K562 (cell line): ENCODE data around the gene ZNHIT2. TPM values are rescaled to one million over a fixed set of nuclear protein-coding genes. Genes with fewer than 3 reads are reported as not detected.
A peak's percentile ranks its signal among the peaks of the same experiment; 100 is the strongest.

Source experiments
- CBFA2T2 ChIP-seq: fragments of 450-650 bp; conservative IDR thresholded peaks from 2 replicates; pipeline ENCODE4 v1.6.1; 2017; ENCODE audit warnings: mild to moderate bottlenecking
- CBX5 ChIP-seq: IDR thresholded peaks from 2 replicates; pipeline ENCODE4 v1.6.1; 2014; ENCODE audit warnings: low read depth, borderline replicate concordance
- CHAMP1 ChIP-seq: fragments of 450-650 bp; IDR thresholded peaks from 2 replicates; pipeline ENCODE4 v1.6.1; 2016; ENCODE audit warnings: mild to moderate bottlenecking
- CREM ChIP-seq: IDR thresholded peaks from 2 replicates; pipeline ENCODE4 v1.6.1; 2014; ENCODE audit warnings: antibody characterized with exemption, low read depth
- KLF6 ChIP-seq: fragments of 250-450 bp; sonication (Bioruptor Pico); IDR thresholded peaks from 2 replicates; pipeline ENCODE4 v1.4.0; 2020; ENCODE audit warnings: mild to moderate bottlenecking, moderate library complexity, borderline replicate concordance
- POLR2A ChIP-seq: fragments of 450-650 bp; conservative IDR thresholded peaks from 2 replicates; pipeline ENCODE4 v1.6.1; 2016
- POLR3G ChIP-seq: IDR thresholded peaks from 2 replicates; pipeline ENCODE4 v1.6.1; 2011; ENCODE audit not compliant: insufficient read length, insufficient replicate concordance; ENCODE audit errors: extremely low read depth
- POU5F1 ChIP-seq: fragments of 150-350 bp; IDR thresholded peaks from 2 replicates; pipeline ENCODE4 v1.6.1; 2014; ENCODE audit warnings: borderline replicate concordance, low read length, low read depth, mild to moderate bottlenecking; ENCODE audit not compliant: partially characterized antibody
- RBM14 ChIP-seq: fragments of 200-400 bp; formaldehyde crosslinking; IDR thresholded peaks from 2 replicates; pipeline ENCODE4 v1.6.1; 2018; ENCODE audit warnings: low read depth, mild to moderate bottlenecking, low read length, moderate library complexity, borderline replicate concordance; ENCODE audit not compliant: insufficient read depth
- RHOXF2B ChIP-seq: fragments of 250-450 bp; sonication (Bioruptor Pico); conservative IDR thresholded peaks from 2 replicates; pipeline ENCODE4 v1.5.1; 2021
- SIX5 ChIP-seq, 2 experiments: IDR thresholded peaks; 2 replicates each; pipeline ENCODE4 v1.6.1; 2011; ENCODE audit warnings: low read length in 2 of 2, borderline replicate concordance in 1 of 2, low read depth in 1 of 2, mild to moderate bottlenecking in 1 of 2, moderate library complexity in 1 of 2; ENCODE audit not compliant: insufficient read depth in 1 of 2
- SMAD1 ChIP-seq: fragments of 150-350 bp; IDR thresholded peaks from 2 replicates; pipeline ENCODE4 v1.6.1; 2014; ENCODE audit warnings: low read length, low read depth; ENCODE audit not compliant: partially characterized antibody
- SNRNP70 ChIP-seq: fragments of 200-400 bp; formaldehyde crosslinking; optimal IDR thresholded peaks from 2 replicates; pipeline ENCODE3; 2017; ENCODE audit warnings: low read depth, low read length
- TSC22D4 ChIP-seq: fragments of 450-650 bp; IDR thresholded peaks from 2 replicates; pipeline ENCODE4 v1.6.1; 2016; ENCODE audit warnings: missing genetic modification characterization, missing biosample characterization, control low read depth
- ZMIZ1 ChIP-seq, 2 experiments: fragments of 150-350 bp in 1 of 2; IDR thresholded peaks; 2 replicates each; pipeline ENCODE4 v1.6.1; 2012 to 2016; ENCODE audit warnings: low read depth in 2 of 2, low read length in 2 of 2, mild to moderate bottlenecking in 1 of 2, moderate library complexity in 1 of 2
- ZNF274 ChIP-seq: IDR thresholded peaks from 2 replicates; pipeline ENCODE4 v1.6.1; 2011; ENCODE audit warnings: low read depth, mild to moderate bottlenecking, low read length, moderate library complexity, borderline replicate concordance
- ZNF324 ChIP-seq: fragments of 250-450 bp; sonication (Bioruptor Pico); IDR thresholded peaks from 2 replicates; pipeline ENCODE4 v1.4.0; 2020; ENCODE audit warnings: mild to moderate bottlenecking
- ZNF76 ChIP-seq: fragments of 250-450 bp; sonication (Bioruptor Pico); IDR thresholded peaks from 2 replicates; pipeline ENCODE4 v1.4.0; 2020; ENCODE audit warnings: mild to moderate bottlenecking, moderate library complexity, borderline replicate concordance
- ZNF79 ChIP-seq: fragments of 250-450 bp; sonication (Bioruptor Pico); IDR thresholded peaks from 2 replicates; pipeline ENCODE4 v1.4.0; 2020; ENCODE audit warnings: low read depth, mild to moderate bottlenecking, moderate library complexity
- polyA plus RNA-seq, 8 experiments: library from polyadenylated mRNA; depleted of rRNA in 4 of 8; stranded (reverse) in 5 of 8; unstranded in 3 of 8; fragments of >200 nt; fragmentation: Nextera tagmentation in 2 of 8; fragmentation: Illumina TruSeq in 1 of 8; extraction: Ambion mirVana in 2 of 8; extraction: Trizol in 1 of 8; gene quantifications; 2 replicates each; pipeline versions ENCODE4 v1.2.1 to v1.2.3, GENCODE V29; 2011 to 2014; ENCODE audit warnings: inconsistent platforms in 1 of 8, missing spikeins in 1 of 8
- total RNA-seq, 7 experiments: library from RNA; depleted of rRNA in 6 of 7; stranded (reverse); fragments of >200 nt in 6 of 7; fragmentation: Illumina TruSeq in 2 of 7; extraction: Trizol in 2 of 7; gene quantifications; 2 replicates each; pipeline versions ENCODE4 v1.2.1 to v1.2.3, GENCODE V29; 2011 to 2021; ENCODE audit warnings: low replicate concordance in 1 of 7

The ZNHIT2 gene
- total and polyA plus RNA-seq, 9 of the 15 experiments (the other 6 are each of a cell fraction or from before 2014, with no cell fraction given): 0.08 to 39.0 (median 2.5) TPM

GRCh38 chr11:65083834-65084597 is 33.5 kb downstream of the ZNHIT2 start, which contains the start of the genes CDCA5 and ZFPL1 (continued):
- peak in 1 of 2 experiments; percentile 44; a peak in 1 of 4 replicates for TF ChIP-seq ZMIZ1 (IDR thresholded peaks at IDR 0.05; ENCODE audit: low read depth in 2 of 2, low read length in 2 of 2)
- peak; percentile 81 for TF ChIP-seq SMAD1
- TF ChIP-seq ZNF274: no peak
- TF ChIP-seq POLR3G: no peak
- TF ChIP-seq ZNF324 (CRISPR knock-in tag): no peak
- TF ChIP-seq RHOXF2B (CRISPR knock-in tag): no peak
- peak; percentile 93 for TF ChIP-seq POLR2A
- TF ChIP-seq ZNF79 (CRISPR knock-in tag): no peak
- peak; percentile 27; the same call in 1 of the 2 replicates for TF ChIP-seq ZNF76
- TF ChIP-seq CBX5: no peak
- TF ChIP-seq SNRNP70: no peak
- peak; percentile 67 for TF ChIP-seq POU5F1
- no peak for TF ChIP-seq CBFA2T2
- TF ChIP-seq KLF6: 0 out of 2 replicates have a peak, but pooled peaks have one; percentile 51
- TF ChIP-seq CREM: peak; percentile 100
- peak; percentile 75; the same call in 1 of the 2 replicates for TF ChIP-seq RBM14
- no peak for TF ChIP-seq CHAMP1
- no peak for TF ChIP-seq TSC22D4 (tag)
- TF ChIP-seq SIX5 (IDR thresholded peaks at IDR 0.05; ENCODE audit: borderline replicate concordance in 1 of 2, insufficient read depth in 1 of 2, low read depth in 1 of 2, low read length in 2 of 2): peak in 1 of 2 experiments; percentile 39; a peak in 1 of 4 replicates
